Measurements from ENCODE around the gene KICS2. TPM values are rescaled to one million over a fixed set of nuclear protein-coding genes. Genes with fewer than 3 reads are reported as not detected.

The KICS2 gene
- total and polyA plus RNA-seq, 9 of the 15 experiments (the other 6 are each of a cell fraction or from before 2014, with no cell fraction given): 2.3 to 6.4 (median 5.5) TPM

DNA sequence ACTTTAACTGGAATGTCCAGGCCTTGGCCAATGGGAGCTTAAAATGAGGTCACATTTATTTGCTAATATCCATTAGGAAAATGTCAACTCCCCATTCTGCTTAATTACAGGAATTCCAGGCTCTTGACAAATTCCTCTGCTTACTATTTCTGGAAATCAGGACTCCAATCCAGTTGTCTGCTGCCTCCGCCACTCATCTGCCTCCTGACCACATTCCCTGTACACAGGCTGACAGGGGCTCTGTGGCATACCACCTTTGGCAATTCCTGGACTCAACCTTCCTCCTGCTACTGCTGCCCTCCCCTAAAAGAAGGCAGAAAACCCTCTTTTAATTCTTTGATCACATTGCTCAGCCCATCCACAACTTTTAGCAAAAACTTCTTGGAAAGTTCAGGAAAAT is 37.9 kb downstream of the KICS2 start:
- H3K4me1 ChIP-seq (replicated peaks in 1 of 2; ENCODE audit: control insufficient read depth in 2 of 2, insufficient read depth in 2 of 2, low read length in 2 of 2): no peaks in the 10 kb centered on the region
- no peak overlapping the region for H3K4me3 ChIP-seq
- BruUV-seq (replicated peaks): no TSS peak
- in situ Hi-C loops (cut with MboI) (no loop called here), intact Hi-C loops (cut with micrococcal nuclease) (no loop called here)
- no peak overlapping the region for H2AFZ ChIP-seq (ENCODE audit: low read depth, low read length)
- H3K9me1 ChIP-seq (ENCODE audit: control insufficient read depth, insufficient read depth, low read length): no peaks in the 10 kb centered on the region
- 5% methylated on average over 1 of the region's 1 CpG for WGBS (ENCODE audit: insufficient coverage, low coverage, missing lambda C conversion rate)
- H4K20me1 ChIP-seq (replicated peaks; ENCODE audit: control insufficient read depth, insufficient read depth, low read length): no peaks in the 10 kb centered on the region
- DNase-seq (ENCODE audit: extremely low read depth in 1 of 4, low spot score in 3 of 4) (no peak), ATAC-seq (no peak), FAIRE-seq (no peak)
- no peaks in the 10 kb centered on the region for H3K36me3 ChIP-seq (ENCODE audit: control insufficient read depth, insufficient read depth, low read length)
- POLR2A ChIA-PET: interaction anchor here (1.2 kb wide), 1 partner anchor 10 kb away, joined by 3 read pairs; no protein-coding TSS in a partner anchor
- no peaks in the 10 kb centered on the region; a peak in 1 of 5 replicates for H3K27me3 ChIP-seq (ENCODE audit: control insufficient read depth in 2 of 2, insufficient read depth in 2 of 2, low read length in 2 of 2)
- H3K9me3 ChIP-seq (replicated peaks; ENCODE audit: control insufficient read depth, insufficient read depth, low read depth, low read length): no peaks in the 10 kb centered on the region
- no peak overlapping the region for H3K4me2 ChIP-seq (ENCODE audit: insufficient read depth, low read length)
- no peak overlapping the region for H3K27ac ChIP-seq (ENCODE audit: extremely low read depth, low read depth, low read length)
- H3K79me2 ChIP-seq (ENCODE audit: control insufficient read depth, insufficient read depth, low read length): no peaks in the 10 kb centered on the region
- no peak overlapping the region for H3K9ac ChIP-seq (ENCODE audit: insufficient read depth in 1 of 2, low read depth in 2 of 2, low read length in 2 of 2)
- CTCF ChIA-PET (ENCODE audit: low intra/inter-chr PET ratio): no interaction called here
- TF ChIP-seq ZNF444 (CRISPR knock-in tag; IDR thresholded peaks at IDR 0.05) (no peak), ZNF311 (CRISPR knock-in tag; IDR thresholded peaks at IDR 0.05) (no peak), ZBTB40 (IDR thresholded peaks at IDR 0.05) (no peak), ZBTB40 (CRISPR knock-in tag; IDR thresholded peaks at IDR 0.05) (no peak), PYGO2 (tag; IDR thresholded peaks at IDR 0.05) (no peak), RAD51 (IDR thresholded peaks at IDR 0.05; ENCODE audit: borderline replicate concordance, low read depth) (no peak), CEBPG (CRISPR knock-in tag; IDR thresholded peaks at IDR 0.05) (no peak), CEBPG (tag; conservative IDR thresholded peaks at IDR 0.05 in 1 of 2, IDR thresholded peaks at IDR 0.05 in 1 of 2) (no peak), FOXA3 (CRISPR knock-in tag; conservative IDR thresholded peaks at IDR 0.05 in 1 of 2, IDR thresholded peaks at IDR 0.05 in 1 of 2) (no peak), CREBBP (IDR thresholded peaks at IDR 0.05; ENCODE audit: low read depth, low read length) (no peak), GATAD2A (IDR thresholded peaks at IDR 0.05) (no peak), CHCHD3 (CRISPR knock-in tag; IDR thresholded peaks at IDR 0.05) (no peak), POLR3G (IDR thresholded peaks at IDR 0.05; ENCODE audit: extremely low read depth, insufficient read length, insufficient replicate concordance) (no peak), BMI1 (IDR thresholded peaks at IDR 0.05; ENCODE audit: low read length) (no peak)
- TF ChIP-seq, protein P1, sequence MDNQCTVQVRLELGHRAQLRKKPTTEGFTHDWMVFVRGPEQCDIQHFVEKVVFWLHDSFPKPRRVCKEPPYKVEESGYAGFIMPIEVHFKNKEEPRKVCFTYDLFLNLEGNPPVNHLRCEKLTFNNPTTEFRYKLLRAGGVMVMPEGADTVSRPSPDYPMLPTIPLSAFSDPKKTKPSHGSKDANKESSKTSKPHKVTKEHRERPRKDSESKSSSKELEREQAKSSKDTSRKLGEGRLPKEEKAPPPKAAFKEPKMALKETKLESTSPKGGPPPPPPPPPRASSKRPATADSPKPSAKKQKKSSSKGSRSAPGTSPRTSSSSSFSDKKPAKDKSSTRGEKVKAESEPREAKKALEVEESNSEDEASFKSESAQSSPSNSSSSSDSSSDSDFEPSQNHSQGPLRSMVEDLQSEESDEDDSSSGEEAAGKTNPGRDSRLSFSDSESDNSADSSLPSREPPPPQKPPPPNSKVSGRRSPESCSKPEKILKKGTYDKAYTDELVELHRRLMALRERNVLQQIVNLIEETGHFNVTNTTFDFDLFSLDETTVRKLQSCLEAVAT (IDR thresholded peaks at IDR 0.05): no peak

All from K562 (cell line).